Measurements from ENCODE around the gene NAV3.

Gene NAV3

DNA sequence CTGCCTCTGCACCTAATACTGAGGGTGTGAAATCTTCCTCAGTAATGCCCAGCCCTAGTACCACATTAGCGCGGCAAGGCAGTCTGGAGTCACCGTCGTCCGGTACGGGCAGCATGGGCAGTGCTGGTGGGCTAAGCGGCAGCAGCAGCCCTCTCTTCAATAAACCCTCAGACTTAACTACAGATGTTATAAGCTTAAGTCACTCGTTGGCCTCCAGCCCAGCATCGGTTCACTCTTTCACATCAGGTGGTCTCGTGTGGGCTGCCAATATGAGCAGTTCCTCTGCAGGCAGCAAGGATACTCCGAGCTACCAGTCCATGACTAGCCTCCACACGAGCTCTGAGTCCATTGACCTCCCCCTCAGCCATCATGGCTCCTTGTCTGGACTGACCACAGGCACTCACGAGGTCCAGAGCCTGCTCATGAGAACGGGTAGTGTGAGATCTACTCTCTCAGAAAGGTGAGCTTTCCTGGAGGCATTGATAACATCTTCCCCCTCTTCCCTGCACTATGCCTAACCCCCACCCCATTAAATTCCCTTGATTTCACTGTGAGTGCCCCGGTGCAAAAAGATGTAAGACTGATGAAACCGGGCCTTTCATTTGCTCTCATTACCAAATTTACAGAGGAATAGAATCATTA lies 291.4 kb downstream of the NAV3 start:
- DNase-seq: no peak

DNA sequence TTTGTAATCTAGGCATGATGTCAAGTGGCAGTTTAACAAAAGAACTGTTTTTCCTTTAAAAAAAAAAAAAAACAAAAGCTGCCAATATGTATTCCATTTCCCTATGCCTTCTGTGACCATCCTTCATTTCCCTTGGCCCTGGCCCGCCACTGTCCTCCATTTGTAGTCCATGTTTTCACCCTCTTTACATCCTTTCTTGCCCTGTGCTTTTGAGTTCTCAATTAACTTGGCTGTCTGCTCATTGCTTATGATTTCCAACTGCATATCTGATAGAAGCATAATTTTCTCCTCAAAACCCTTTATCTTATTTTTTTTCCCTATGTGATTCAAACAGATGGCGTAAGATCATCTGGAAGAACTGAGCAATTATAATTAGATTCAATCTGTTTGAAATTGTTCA lies 297.5 kb downstream of the NAV3 start:
- no peak for DNase-seq

DNA sequence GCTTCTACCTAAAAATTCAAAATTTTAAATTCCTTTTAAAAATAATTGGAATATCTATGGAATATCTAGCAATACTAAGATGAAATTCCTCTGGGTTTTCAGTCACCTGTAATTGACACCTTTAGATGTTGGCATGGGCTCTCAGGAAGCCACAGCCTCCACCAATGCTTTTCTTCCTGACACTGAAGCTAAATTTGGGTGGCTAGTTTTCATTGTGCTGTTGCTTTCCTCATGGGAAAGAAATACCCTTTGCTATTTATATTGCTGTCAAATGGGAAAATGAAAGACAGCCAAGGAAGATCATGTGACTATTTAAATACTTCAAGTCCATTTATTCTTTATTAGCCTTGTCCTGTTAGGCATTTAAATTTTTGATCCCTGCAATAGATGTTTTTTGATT lies 313.0 kb downstream of the NAV3 start:
- no peak for DNase-seq

DNA sequence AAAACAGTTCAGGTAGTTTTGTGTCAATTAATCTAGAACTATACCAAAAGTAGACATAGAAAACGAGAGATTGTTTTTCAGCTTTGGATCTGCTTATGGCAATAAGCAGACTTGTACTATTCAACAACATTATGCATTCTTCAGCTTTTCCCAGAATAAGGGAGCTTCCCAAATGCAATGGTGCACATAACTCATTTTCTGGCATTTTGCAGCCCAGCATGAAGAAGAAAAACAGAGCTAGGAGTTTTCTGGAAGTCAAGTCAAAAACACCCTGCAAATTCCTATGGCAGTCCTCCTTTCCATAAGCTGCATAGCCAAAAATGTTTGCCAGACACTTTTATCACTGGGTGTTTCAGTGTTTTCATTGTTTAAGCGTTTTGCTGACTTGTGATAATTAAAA lies 314.7 kb downstream of the NAV3 start:
- no peak for DNase-seq

DNA sequence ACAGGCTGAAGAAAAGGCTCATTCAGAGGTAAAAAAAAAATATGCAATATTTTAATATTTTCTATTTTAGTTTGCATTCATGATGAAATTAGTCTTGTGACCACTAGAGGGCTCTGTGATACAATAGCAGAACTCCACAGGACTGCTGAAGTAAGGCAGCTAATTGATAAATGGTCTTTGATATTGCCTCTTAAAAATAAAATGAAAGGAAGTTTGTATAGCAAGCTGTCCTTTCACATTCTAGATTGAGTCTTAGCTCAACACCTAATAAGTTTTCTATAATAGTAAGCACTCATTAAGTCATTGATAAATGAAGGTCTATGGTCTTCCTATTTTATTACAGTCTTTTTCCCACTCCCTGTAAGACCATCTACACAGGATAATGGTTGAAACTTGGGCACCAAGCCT lies 315.7 kb downstream of the NAV3 start:
- DNase-seq: no peak

DNA sequence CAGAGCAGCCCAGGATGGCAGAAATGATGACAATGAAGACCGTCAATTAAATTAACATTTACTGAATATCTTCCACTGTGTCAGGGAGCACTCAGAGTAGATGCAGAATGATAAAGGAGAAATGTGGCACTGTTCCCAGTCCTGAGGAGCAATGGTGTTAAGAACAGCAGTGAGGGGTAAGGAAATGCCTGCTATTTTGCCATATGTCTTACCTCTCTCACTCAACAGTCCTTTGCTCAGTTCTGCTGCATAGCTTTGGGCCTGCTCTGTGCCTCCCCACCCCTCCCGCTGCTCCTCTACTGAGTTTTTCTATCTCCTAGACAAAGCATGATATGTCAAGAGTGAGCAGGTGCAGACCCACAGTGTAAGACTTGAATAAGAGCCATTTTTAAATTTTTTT lies 318.8 kb downstream of the NAV3 start:
- DNase-seq: no peak

DNA sequence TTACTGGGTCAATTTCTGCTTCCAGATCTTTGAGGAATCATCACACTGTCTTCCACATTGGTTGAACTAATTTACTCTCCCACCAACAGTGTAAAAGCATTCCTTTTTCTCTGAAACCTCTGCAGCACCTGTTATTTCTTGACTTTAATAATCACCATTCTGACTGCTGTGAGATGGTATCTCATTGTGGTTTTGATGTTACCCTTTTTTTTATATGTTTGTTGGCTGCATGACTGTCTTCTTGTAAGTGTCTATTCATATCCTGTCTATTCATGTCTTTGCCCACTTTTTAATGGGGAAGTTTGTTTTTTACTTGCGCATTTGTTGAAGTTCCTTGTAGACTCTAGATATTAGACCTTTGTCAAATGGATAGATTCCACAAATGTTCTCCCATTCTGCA lies 324.9 kb downstream of the NAV3 start:
- DNase-seq: no peak

DNA sequence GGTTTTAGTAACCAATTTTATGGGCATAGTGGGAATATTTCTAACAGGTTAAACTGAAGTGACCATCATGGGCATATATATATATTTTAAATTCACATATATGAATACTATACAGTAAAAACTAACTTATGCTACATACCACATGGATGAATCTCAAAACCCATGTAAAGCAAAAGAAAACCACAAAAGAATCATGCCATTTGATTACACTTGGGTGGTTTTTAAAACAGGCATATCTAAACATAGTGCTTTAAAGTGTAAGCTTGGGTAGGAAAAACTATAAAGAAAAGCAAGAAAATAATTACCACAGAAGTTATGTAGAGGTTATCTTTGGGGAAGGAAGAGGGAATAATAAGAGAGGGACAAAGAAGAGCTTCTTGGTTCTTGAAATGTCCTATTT lies 326.1 kb downstream of the NAV3 start:
- no peak for DNase-seq

DNA sequence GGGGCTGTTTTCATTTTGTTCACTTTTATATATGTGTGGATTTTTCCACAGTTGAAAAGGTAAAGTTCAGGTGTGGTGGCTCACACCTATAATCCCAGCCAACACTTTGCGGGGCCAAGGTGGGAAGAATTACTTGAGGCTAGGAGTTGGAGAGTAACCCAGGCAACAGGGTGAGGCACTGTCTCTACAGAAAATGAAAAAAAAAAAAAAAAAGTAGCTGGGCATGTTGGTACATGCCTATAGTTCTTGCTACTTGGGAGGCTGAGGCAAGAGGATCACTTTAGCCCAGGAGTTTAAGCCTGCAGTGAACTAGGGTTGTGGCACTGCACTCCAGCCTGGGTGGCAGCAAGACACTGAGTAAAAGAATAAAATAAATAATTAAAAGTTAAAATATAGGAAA lies 326.5 kb downstream of the NAV3 start:
- no peak for DNase-seq

DNA sequence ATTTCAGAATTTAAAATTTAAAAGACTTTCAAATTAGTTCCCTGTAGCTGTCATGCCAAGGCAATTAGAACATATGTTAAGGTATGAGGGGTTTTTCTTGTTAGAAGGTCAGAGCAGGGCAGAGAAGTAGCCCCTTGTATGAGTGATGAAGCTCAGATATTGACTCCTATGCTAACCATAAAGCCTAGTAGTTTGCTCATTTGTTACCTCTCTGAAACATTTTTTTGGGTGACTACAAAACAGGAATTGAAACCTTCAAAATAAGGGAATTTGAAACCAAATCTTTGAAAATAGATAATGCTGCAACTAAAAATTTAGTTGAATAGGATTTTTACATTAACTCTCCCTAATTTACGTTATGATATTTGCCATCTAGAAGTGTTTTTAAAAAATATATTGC lies 333.5 kb downstream of the NAV3 start:
- DNase-seq: no peak

DNA sequence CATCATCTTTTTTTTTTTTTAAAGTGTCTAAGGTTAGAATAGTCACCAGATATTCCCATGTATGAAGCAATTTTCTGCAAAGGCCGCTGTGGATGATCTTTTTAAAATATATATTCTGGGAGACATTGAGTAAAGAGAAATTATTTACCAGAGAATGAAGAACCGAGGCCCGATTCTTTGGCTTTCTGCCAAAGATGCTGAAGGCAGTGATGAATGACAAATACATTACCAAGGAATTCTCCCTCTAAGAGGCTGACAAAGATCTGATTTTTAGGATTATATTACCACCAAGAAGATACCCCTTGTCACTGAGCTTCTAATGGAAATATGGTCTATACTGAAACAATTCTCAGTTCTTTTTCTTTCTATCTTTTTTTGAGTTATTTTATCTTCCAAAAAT lies 336.8 kb downstream of the NAV3 start:
- no peak for DNase-seq

DNA sequence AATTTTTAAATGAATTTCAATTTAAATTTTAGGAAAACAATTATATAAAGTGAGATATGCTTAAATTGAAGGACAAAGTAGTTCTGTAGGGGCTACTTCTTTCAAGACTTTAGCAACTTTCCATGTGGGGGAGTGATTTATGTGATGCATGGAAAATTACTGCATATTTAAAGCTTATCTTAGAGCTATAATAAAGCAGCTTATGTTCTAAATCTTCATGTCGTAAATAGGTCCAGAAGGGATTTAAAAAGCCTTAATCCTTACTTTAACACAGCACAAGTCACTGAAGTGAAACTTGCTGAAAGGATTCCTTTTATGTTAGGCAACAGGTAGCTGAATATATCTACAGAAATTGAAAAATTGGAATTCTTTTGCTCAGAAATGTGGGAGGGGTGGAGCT lies 340.4 kb downstream of the NAV3 start:
- no peak for DNase-seq

DNA sequence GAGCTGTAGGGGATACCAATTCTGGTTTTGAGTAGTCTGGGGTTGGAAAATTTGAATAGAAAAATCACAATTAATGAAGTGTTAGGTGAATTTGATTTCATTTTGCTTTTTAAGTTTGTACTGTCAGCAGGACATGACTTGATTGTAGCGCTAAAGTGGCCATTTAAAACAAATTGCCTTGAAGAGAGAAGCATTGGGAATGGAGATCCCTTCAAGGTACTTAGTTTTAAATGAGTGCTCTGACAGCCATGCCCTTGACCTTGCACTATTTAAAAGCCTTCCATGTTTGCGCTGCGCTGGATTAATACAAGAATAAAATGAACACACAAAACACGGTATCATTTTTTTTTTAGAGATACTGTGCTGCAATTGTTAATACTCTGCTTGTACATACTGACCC lies 345.9 kb downstream of the NAV3 start:
- DNase-seq: no peak

DNA sequence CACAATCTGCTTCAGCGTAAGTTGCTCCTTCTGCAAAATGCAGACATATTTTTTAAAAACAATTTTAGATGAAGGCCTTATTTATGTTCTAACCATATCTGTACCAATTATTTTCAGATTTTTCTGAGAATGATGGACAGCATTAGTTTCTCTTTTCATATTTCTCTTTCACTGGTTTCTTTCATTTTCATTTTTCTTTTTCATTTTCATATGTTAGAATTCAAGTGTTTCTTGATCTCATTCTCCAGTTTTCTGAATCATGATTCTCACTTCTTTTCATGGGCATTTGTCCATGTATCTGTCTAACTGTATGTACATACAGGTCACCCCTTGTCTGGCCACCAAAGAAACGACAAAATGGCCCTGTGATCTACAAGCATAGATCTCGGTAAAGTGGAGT lies 346.6 kb downstream of the NAV3 start:
- DNase-seq: no peak

DNA sequence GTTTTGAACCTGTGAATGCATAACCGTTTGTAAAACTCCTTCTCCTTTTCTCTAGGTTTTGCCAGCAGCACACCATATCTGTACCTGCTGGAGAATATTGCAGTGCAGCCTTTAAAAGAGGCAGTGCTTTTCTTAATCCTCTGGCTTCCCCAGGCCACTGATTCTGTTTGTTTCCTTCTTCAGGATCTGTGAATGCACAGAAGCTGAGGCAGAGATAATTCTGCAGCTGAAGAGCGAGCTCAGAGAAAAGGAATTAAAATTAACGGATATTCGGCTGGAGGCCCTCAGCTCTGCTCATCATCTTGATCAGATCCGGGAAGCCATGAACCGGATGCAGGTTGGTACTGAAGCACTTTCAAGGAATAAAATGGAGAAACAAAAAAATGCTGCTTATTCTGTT lies 348.7 kb downstream of the NAV3 start:
- no peak for DNase-seq

DNA sequence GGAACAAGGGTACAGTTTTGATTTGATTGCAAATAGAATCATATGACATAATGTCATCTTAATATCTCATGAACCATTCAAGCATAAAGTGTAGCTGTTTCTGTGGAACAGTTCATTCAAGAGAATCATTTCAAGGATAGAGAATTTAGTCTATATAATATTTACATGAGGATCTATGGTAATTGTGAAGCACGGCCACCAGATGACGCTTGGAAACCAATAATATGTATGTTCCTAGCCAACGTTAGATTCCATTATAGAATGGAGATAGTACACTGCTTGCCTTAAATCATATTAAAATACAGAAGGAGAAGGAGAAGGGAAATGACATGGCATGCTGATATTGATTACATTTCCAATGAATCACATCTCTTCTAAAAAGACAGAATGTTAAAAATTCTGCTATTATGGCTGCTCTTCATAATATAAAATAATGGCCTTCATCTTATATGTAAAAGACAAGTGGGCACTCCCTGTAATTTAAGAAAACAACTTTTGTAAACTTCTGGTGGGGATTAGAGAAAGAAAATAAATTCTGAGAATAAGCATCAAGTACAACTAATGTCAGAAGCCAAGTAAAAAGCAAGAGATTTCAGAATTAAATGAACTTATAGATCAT lies 351.0 kb downstream of the NAV3 start:
- DNase-seq: no peak

DNA sequence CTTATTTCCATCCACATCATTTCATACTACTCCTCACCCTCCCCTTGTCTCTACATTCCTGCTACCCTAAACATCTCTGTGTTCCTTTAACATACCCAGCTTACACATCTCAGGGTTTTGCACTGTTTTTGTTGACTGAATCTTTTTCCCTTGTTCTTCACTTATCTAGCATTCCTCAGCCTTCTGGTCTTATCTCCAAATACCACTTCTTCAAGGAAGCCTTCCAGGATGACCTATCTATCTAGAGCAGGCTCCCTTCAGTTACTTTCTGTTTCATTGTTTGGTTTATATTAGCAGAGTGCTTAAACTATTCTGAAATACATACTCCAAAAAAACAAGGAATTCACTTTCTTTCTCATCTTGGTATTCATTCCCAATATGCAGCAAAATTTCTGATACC lies 353.1 kb downstream of the NAV3 start:
- no peak for DNase-seq

DNA sequence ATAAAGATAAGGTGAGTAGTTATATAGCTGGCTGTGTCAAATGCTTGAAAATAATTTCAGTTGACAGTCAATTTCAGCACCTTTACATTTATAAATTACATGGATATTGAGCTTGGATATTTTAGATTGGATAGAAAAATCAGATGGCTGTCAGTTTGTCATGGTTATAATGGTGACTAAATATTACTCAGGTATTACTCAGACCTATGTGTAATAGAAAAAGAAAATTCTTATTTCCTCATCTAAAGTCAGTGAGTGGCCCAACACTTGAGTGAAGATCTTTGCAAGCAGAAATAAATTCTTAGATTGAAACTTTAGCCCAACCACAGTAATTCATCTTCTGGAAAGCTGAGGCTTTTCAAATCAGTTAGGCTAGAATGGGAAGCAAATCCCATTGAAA lies 354.4 kb downstream of the NAV3 start:
- no peak for DNase-seq

DNA sequence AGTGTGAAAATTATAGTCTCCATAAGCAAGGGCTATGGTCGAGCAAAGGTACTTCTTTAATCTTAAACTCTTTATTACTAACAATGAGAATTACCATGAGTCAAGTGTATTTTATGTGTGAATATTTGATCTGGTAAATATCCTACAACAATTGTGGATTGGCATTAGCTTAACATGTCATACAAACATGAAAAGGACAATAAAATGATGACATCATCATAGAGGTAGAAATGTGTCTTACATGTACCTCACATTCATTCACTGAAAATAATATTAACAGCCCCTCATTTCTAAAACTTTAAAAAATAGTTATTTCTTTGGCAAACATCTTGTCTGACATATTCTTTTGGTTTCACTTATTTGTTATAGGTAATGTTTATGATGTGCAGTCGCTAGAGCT lies 355.0 kb downstream of the NAV3 start:
- no peak for DNase-seq

DNA sequence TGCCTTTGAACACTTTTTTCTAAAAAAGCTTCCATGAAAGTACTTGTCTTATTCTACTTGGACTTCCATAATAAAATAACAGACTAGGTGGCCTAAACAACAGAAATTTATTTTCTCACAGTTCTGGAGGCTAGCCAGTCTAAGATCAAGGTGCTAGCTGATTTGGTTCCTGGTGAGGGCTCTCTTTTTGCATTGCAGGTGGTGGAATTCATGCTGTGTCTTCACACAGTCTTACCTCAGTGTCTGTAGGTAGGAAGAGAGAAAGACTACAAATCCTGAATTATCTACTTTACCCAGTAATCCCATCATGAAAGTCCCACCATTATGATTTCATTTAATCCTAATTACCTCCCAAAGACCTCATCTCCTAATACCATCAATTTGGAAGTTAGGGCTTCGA lies 356.0 kb downstream of the NAV3 start:
- DNase-seq: no peak

DNA sequence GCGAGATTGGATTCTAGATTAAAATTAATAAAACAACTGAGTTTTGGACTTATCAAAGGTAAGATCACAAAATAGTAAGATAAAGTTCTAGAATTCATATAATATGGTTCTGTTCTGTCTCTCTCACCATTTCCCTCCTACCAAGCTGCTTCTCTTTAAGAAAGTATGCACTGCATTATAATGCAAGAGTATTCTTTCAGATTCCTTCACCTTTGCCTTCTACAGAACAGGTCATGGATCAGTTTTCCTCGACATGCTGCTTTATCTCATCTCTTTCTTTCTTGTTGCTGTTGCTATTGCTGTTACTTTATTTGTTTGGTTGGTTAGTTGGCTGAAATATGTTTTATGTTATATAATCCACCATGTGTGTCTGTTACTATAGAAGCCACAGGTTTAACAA lies 357.0 kb downstream of the NAV3 start:
- no peak for DNase-seq

DNA sequence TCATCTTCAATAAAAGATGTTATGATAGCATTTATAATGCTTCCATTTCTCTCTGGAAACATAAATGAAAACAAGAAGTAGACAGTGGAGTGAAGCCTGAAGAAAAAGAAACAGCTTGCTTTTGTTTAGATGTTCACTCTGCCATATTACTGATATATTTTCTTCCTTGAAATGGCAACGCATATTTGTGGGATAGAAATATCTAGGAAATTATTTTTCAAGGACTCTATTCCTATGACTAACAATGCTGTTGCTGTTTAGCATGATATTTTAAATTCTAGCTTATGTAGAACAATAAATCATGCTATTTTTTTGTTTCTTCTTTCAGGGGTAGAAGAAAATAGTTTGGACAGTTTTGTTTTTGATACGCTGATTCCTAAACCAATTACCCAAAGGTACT lies 359.0 kb downstream of the NAV3 start:
- no peak for DNase-seq

DNA sequence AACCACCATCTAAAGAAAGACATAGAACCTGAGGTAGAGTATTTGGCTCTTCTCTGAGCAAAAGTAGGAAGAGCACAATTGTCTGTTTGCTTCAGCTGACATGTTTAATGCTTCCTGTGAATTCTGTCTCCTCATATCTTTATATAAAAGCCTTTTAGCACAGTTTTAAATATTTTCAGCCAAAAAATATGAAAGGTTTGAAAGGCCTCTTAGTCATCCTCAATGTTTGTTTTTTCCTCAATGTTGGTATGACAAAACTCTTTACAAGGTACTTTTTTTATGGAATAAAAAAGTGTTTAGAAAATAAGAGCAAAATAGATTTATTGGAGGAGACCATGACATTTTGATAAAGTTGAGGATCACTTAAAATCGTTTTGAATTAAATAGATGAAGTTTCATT lies 360.9 kb downstream of the NAV3 start:
- DNase-seq: no peak

DNA sequence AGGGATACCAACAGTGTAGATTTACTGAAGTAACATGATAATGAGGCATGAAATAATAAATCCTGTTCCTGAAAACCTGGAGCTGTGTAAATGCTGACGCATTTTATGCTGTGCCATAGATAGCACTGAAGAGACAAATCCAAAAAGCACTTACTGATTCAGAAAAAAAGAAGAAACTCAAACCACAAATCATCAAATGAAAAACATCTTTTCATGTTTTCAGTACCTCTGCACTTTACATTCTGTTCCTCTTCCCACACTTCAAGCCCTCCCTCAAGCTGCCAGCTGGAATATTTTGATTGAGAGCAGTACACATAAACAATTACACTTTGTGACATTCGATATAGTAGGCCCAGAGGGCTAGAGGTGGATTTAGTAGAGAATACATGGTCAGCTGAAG lies 362.3 kb downstream of the NAV3 start:
- DNase-seq: no peak

DNA sequence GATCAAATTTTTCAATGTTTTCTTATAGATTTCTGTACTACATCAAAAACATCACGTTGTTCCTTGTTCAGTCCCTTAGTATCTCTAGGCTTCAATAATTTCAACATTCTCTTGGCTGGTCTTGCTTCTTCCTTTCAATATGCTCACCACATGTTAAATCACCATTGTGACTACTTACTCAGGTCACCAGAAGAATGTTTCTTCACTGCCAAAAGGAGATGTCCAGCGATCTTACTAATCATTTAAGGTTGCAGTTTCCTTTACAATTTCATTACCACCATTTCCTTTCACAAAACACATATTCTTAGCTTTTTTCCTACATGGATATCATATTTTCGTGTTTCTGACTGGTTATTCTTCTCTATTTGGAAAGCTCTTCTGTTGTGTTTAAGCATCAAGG lies 363.8 kb downstream of the NAV3 start:
- no peak for DNase-seq
